Measurements from ENCODE around the gene HOXA2.
A peak's percentile ranks its signal among the peaks of the same experiment; 100 is the strongest.

Gene HOXA2

DNA sequence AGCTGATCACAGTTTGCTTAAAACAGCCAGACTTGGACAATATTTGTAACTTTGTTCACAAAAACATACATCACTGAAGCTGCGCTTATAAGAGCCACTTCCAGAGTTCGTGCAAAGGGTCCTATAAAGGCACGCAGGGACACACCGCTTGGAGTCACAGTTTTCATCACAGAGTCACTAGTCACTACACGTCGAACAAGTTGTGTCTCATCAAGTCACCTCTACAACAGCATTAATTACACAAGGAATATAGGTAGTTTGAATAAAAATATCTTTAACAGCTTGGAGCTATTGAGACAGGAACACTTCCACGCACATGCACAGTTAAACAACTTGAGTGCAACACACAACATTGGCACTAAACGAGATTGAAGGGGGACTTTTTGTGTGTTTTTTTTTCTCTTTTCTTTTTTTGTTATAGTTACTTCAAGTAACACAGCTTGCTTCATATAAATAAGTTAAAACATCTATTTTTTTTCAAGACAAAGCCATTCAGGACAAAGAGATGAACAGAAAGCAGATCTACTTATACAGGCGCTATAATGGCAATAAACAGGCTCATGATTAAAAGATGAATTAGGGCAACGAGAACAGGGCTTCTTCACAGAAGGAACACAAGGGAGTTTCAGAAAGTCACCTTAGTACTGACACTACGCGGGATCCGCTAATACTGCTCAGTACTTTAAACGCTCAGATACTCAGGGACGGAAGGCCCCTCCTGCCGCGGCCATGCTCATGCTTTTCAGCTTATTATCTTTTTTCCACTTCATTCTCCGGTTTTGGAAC is 38.8 kb upstream of the HOXA2 start:
- DNase-seq, result no peak

DNA sequence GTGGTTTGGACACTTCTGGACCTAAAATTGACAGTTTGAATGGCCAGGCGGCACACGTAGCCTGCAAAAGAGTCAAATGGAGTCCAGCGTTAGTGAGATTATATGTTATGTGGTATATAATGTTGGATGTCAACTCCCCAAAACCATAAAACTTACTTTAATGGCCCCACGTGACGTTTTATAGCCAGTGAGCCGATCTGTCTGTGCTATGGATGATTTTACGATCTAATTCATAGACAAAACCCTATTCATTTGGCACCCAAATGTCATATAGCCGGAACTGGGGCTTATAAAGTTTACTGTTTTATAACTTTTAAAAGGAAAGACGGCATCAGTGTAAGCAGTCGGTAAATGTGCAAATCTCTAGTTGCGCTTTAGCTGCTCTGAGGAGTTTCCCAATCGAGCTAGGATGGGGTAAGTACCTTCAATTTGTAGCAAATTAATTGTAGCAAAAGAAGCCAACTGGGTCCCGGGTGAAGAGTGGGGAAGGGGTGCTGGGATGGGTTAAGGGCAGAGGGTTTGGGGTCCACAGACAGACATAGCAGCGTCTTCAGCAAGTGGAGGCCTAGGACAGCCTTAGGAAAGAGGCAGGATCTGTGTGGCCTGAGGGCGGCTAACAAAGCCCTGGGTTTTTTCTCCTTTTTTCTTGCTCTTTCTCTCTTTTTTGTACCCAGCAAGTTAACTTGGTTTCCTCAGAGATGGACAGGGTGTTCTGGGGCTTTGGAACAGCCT is 37.8 kb upstream of the HOXA2 start:
- no peak for DNase-seq

DNA sequence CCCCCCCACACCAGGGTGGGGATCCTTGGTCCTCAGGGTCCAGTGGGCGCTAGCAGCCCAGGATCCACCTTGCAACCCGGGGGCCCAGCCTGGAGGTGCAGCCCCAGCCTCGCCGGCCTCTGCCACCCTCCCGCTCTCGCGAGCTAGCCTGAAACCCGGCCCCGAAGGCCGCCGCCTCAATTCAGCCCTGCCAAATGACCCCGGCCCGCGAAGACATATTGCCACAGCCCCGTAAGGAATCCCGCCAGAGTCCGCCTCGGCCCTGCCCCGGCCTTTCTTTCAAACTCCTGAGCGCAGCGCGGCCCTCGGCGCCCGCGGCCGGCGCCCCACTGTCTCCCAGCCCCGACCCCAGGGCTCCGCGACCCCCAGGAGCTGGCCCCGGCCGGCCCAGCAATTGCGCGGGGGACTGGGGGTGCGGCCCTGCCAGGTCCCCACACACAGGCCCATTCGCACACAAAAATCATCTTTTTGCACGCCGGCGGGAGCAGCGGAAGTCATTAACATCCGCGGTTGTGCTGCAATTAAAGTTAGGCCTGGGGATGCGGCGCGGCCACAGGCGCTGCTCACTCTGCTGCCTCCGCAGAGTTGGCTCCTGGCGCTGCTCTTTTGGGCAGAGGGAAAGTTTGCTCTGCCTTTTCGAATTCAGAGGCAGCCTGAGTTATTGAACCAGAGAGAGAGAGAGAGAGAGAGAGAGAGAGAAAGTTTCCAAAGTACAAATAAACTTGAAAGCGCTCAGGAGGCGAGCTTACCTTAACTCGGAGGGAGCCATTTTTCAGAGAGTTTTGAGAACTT is 37.0 kb upstream of the HOXA2 start:
- no peak for DNase-seq

DNA sequence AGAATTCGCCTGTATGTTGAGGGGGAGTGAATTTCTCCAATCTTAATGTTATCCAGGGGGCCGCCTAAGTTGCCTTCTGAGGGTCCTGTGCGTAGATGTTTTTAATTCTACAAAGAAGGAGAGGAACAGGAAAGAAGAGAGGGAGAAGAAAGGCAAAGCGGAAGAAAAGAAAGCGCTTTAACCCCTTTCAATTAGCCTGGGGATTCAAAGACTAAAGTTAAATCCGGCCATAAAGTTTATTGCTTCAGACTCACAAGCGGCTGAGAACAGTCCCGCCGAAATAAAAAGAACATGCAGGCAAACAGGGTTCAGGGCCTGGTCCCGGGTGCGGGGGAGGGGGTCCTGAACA is 36.5 kb upstream of the HOXA2 start:
- DNase-seq, result no peak

DNA sequence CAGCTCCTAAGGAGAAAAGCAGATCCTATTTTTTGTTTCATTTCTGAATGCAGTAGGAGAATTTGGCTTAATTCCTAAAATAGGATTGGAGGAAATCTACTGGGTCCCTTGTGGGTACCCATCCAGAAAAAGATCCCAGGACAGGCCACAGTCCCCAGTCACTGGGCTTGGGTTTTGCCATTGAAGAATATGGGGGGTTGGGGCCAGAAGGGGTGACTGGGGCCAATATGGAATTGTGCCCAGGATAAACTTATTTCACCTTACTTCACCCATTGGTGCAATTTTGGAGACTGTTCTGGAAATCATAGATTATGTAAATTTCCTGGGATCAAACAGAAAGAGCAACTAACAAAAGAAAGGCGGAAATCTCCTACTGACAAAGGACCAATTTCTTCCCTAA is 36.0 kb upstream of the HOXA2 start:
- no peak for DNase-seq

DNA sequence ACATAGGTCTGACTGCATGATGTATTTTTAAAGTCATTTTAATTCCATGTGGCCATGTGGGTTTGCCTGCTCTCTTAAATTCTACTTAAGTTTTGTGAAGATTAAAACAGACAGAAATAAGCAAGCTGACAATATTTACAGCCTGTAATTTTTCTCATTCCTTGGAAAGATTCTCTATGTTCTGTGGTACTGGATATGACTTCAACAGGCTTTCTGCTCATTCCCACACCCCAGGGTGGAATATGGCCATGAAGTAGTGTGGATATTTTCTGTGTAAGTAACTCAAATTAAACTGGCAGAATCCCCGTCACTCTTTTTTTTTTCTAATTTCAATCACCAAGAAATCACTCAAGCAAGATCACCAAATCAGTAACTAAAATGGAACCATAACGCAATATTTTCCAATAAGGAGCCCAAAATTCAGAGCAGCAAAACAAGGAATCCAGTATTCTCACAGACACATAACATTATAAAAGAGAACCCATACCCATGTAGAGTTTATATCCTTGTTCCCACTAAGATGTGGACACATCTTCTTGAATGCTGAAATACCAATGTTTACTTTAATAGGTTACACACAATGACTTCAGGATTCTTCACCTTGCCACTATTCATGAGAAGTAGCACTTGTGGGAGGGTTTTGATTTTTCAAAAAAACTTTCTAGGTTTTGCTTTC is 35.3 kb upstream of the HOXA2 start:
- no peak for DNase-seq

DNA sequence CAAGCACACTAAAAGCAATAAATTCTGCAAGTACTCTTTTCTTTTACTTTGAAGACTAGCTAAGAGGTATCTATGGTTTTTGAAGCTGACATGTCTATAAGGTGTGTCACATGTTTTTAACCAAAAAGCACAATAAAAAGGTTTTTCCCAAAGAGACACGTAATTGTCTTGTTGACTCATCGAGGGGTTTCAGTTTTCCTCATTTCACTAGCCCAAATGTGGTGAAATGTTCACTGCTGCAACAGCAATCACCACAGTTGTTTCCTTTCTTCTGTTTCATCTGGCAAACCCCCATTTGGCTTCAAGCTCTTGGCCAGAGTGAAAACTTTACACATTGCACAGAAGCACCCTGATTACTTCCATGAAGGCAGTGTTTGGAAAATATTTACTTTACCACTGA is 31.9 kb upstream of the HOXA2 start:
- no peak for DNase-seq

DNA sequence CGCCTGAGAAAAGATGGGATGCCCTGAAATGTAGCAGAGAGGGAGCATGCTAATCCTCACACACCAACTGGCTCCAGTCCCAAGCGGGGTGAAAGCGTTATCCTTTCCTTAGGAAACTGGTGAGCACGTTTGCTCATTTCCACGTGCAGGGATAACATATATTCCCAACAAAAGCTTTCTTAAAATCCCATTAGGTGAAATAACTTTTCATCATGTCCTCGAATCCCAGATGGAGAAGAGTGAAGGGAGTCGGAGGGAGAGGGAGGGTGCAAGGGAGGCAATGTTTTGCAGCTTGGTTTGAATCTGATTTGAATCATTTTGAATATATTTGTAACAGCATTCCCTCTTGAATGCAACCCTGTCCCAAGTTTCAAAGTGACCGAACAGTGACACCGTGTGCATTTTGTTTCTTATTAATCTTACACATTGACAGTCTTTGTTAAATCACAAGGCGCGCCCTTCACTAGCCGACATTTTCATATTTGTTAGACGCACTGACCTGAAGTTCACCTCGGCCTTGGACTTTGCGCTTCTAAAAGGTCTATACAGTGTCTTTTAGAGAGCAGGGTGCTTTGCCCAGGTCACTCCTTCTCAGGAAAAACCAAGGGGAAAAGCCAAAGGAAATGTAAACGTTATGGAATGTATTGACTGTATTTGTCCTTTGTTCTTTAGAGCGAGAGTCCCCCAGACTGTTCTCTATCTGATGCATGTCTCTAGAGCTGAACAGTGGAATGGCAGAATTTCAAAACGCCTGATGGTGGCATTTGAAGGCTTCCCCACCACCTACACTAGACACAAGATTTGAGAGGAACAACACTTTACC is 31.1 kb upstream of the HOXA2 start:
- DNase-seq, result no peak

DNA sequence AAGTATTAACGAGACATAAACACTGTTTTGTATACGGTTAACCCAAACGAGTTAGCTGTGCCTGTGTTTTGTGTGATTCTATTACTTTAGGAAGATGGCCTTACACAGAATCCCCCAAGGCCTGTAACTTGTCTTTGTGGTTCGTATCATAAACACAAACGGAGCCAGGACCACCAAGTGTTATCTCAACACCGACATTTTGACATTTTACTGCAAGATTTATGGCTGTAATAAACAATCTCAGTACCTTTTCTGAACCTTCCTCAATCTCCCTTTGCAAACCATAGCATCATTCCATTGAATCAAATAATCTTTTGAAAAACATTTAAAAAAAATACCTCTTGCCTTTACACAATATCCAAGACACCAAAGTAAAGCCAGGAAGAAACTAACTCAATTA is 30.5 kb upstream of the HOXA2 start:
- no peak for DNase-seq

DNA sequence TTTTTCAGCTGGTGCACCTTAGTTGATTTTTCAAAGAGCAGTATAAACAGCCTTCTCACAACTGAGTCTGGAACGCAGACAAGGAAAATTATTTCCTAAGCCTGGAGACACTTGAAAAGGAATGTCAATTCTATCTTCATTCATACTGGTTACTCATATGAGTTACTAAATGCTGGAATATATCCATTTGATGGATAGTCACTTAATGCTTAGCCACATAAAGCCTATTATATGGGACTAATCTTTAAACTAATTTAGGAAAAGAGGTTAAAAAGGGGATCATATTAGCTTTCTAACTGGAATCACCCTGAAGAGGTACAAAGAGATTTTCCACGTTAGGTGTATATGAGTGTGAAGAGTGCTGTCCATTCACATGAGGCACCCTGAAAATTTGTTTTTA is 29.7 kb upstream of the HOXA2 start:
- no peak for DNase-seq

DNA sequence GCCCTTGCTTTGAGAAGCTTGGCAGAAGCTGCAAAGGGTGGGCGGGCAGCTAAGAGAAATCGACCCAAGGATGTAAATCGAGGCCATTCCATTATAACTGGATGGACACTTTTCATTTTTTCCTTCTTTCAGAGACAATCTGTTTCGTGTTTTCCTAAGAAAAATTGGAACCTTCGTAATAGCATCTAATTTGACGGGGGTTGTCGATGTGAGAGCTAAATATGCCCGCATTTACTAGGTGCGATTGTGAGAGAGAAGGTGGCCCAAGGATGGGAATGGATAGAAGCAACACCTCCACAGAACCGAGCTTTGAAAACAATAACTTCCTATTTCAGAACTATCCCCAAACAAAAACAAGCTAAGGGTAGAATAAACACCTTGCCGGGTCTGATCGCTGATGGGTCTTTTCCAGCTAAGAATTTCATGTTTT is 28.9 kb upstream of the HOXA2 start:
- no peak for DNase-seq

DNA sequence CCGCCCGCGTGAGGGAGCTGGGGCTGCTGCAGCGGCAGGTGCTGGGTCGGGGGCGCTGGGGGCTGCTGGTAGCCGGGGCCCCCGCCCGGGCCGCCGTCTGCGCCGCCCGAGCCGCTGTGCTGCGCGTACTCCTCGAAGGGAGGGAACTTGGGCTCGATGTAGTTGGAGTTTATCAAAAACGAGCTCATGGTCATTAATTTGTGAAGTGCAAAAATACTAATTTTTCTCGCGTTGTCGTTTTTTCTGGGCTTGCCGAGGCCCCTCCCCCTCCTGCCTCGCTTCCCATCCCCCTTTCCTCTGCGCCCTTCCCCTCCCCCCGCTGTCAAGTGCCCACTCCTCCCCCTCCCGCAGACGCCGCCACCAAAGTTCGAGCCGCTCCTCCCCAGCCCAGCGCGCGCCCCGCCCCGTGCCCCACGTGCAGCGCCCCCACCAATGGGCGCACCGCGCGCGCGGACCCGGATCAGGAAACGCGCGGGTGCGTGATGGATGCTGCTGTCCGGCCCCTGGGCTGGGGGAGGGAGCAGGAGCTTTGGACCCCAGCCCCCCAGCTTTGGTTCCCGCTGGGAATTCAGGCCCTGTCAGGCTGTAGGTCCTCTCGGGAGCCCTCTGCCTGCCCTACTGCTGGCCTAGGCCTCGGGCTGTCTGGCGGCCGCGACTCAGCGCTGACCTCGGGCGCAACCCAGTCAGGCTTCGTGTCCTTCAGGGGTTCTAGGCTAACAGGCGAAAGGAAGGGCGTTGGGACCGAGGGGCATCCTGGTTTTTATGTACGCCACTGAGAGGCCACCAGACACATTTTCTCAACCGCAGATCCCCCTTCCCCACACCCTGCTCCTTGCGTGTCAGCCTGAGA is 28.3 kb upstream of the HOXA2 start, which contains the start of gene HOXA4:
Gene HOXA4, minus strand, starts transcription at position 218 of the 850 bp plus-strand sequence. Its CDS starts 24 bp downstream, at position 194.
- DNase-seq, result peak; percentile 89

DNA sequence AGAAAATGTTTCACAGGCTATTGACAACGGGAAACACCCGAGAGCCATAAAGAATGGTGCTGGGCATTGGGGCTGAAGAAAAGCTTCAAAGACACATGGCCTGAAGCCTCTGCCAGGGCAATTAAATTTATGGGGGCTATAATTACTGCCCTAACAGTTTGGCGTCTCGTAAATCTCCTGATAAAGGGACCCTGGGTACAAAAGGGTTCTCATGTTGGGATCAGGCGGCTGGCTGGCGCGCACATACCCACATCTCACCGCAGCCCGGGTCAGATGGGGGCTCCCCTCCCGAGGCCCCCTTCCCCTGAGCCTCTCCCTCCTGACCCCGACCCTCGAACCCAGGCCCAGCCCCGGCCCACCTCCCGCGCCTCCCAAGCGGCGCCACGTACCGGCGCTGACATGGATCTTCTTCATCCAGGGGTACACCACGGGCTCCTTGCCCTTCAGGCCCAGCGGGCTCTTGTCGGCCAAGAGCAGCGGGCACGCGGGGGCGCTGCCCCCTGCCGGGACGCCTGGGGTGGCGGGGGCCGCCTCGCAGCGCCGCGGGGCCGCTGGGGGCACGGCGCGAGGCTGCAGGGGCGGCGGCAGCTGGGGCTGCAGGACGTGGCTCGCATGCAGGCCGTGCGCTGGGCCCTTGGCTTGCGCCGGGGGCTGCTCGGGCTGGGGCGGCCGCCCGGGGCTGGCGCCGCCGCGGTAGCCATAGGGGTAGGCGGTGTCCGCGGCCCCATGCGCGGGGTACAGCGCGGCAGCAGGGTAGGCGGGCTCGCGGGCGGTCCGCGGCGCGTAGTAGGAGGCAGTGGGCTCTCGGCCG is 27.5 kb upstream of the HOXA2 start:
- no peak for DNase-seq

DNA sequence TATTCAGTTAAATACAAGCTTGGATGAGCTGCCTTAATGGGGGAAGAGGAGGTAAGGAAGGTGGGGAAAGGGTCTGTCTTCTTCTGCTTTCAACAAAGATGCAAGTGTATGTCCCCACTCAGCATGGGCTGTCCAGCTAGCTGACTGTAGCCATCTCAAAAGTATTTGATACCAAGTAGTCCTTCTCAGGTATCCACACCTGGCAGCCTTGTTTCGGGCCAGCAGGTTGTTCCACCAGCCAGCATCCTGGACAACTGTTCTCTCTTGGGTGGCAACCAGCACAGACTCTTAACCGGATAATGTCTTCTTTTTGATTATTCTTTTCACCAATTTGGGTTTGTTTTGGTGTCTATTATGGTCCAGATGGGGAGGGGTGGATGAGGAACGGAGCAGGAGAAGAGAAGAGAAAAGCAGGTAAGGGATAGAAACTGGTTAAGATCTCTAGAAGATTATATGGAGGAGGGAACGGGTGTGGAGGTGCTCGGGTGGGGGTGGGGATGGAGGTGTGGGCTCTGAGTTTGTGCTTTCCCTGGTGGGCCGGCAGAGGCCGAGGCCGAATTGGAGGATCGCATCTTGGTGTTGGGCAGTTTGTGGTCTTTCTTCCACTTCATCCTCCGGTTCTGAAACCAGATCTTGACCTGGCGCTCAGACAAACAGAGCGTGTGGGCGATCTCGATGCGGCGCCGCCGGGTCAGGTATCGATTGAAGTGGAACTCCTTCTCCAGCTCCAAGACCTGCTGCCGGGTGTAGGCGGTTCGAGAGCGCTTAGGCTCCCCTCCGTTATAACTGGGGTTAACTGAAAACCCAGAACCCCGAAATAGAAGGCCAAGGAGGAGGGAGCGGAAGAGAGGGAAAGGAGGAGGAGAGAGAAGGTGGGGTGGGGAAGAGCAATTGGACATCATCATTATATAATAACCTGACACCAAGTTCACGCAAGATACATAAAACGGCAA is 26.6 kb upstream of the HOXA2 start:
- no peak for DNase-seq

DNA sequence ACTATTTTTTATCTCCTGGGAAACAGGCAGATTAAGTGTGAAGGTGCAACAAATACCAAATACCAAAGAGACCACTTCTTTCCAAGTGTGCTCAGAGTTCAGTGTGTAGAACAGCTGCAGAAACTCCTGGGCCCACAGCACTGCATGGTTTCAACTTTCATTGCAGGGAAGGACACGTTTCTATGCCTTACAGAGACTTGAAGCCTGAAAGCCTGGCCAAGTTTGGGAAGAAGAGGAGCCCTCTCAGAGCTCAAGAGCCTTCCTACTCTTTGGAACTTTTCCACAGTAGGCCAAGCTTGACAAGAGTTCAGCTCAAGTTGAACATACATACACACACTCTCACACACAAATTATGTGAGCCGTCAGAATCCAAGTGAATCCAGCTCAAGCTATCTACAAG is 25.6 kb upstream of the HOXA2 start:
- no peak for DNase-seq

DNA sequence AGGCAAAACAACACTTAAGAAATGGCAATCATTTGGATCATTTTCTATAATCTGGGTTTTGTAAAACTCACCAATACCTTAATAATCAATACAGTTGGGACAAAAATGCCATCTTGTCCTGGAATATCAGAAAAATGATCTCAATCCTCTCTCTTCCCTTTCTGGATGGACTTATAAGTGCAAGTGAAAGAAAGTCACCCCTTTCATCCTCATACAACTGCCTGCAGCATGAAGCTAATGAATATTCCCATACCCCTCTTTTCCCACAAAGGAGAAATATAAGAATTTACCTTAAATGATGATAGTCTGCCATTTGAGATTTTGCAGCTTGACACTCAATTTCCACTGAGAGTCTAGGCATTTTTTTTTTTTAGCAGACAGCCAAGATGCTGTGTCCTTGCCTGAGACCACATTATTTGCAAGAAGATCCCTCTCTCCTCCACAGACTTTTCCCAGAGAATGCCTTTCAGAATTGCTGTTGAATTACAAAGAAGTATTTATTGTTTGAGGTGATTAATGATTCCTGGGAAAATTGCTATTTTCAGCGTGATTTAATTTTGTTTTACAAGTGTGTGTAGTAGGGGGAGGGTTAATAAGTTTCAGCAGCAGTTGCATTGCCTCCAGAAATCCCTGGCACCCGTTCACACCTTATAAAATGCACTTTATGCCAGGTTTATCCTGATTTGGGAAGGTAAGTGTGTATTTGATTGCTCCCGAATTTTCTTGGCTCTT is 24.3 kb upstream of the HOXA2 start:
- DNase-seq, result no peak

DNA sequence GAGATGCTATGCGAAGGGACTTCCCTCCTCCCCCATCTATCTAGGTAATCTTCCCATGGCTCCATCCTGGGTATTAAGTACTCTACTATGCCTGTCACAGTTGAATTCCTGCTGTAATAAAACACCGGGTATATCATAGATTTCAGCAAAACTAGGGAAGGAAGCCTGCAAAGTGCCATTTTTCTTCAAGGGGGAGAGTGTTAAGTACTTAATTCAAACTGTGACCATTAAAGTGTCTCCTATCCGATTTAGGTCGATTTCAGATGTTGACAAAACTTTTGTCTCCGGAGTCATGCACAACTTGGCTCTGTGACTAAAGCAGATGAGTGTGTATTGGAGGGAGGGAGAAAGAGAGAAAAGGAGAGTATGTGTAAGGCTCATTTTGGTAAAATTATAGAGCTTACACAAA is 23.5 kb upstream of the HOXA2 start:
- no peak for DNase-seq

Measured in activated CD8-positive, alpha-beta memory T cell treated with anti-CD3 and anti-CD28 coated beads for 24 hours (primary cell).